HG03521 (cell line): ENCODE data around the gene P3H2.

Source experiments
- ATAC-seq: cut with Tn5 transposase; IDR thresholded peaks from one replicate; pipeline ENCODE4 v1.9.1; 2021; ENCODE audit warnings: mild to moderate bottlenecking, moderate library complexity; ENCODE audit not compliant: unreplicated experiment

Gene P3H2

GRCh38 chr3:189907803-189908202 lies 212.9 kb downstream of the P3H2 start:
- no peak for ATAC-seq
